ENCODE data around the gene CHMP5. TPM values are rescaled to one million over a fixed set of nuclear protein-coding genes. Genes with fewer than 3 reads are reported as not detected.

CHMP5 gene
- total RNA-seq, 2 donors from 2014 or later: 81.0 to 106 TPM

Other genes with a start within 250 kb of the CHMP5 start
- 10 to 100 TPM; 56.7 to 75.9 TPM for gene DNAJA1, start 239.8 kb upstream of the CHMP5 start, total RNA-seq
- 10 to 100 TPM; 15.3 to 16.6 TPM for gene SMU1, start 188.4 kb upstream of the CHMP5 start, total RNA-seq
- gene B4GALT1, start 97.7 kb upstream of the CHMP5 start, total RNA-seq: 100 to 1,000 TPM; 106 to 115 TPM
- 100 to 1,000 TPM in 1 of 2 donors, 10 to 100 TPM in 1; 13.9 to 146 TPM for gene SPINK4, start 24.9 kb upstream of the CHMP5 start, total RNA-seq
- gene BAG1, start 341 bp upstream of the CHMP5 start, total RNA-seq: 100 to 1,000 TPM; 159 to 163 TPM
- gene NFX1, start 25.5 kb downstream of the CHMP5 start, total RNA-seq: 10 to 100 TPM; 35.2 to 38.3 TPM
- gene AQP7, start 137.5 kb downstream of the CHMP5 start, total RNA-seq: 10 to 100 TPM in 1 of 2 donors, 1 to 10 TPM in 1; 8.3 to 21.0 TPM
- gene AQP3, start 182.5 kb downstream of the CHMP5 start, total RNA-seq: 1 to 10 TPM; 6.8 to 8.4 TPM
- gene NOL6, start 208.9 kb downstream of the CHMP5 start, total RNA-seq: 10 to 100 TPM; 14.4 to 20.3 TPM